ENCODE results near the gene BTG3.

GRCh38 chr21:17646790-17647189 lies 34.1 kb upstream of the BTG3 start:
- no peak for TF ChIP-seq SIN3A (IDR thresholded peaks at IDR 0.05; ENCODE audit: borderline replicate concordance, insufficient read depth, low read length)
- no peak for TF ChIP-seq POLR2AphosphoS5 (IDR thresholded peaks at IDR 0.05; ENCODE audit: low read depth, low read length)
- TF ChIP-seq REST (IDR thresholded peaks at IDR 0.05; ENCODE audit: insufficient read depth in 1 of 2, low read depth in 2 of 2, low read length in 2 of 2), result no peak
